HepG2 (cell line): ENCODE measurements around the gene PRKN. TPM values are rescaled to one million over a fixed set of nuclear protein-coding genes. Genes with fewer than 3 reads are reported as not detected.

Experiments
- ATAC-seq: fragments of 200-7000 bp; cut with Tn5 transposase; 3 replicates; pipeline ENCODE4 v1.9.1; 2020; ENCODE audit warnings: mild to moderate bottlenecking, moderate library complexity
- BruUV-seq: library from RNA; stranded (reverse); fragments of 400-500 nt; replicated peaks from 2 replicates; lab custom pipeline; 2021; lab: Mats Ljungman, UMichigan
- CTCF ChIA-PET: fragments of 300-600 bp; formaldehyde crosslinking; extraction: SDS; loops from one replicate; lab custom pipeline; 2021; ENCODE audit warnings: low total read pairs, inconsistent platforms, low intra/inter-chr PET ratio; lab: Yijun Ruan, JAX
- POLR2A ChIA-PET: fragments of 350-600 bp; sonication (Branson Sonifier 250); formaldehyde crosslinking; loops from one replicate; lab custom pipeline; 2020; ENCODE audit warnings: antibody characterized with exemption, inconsistent platforms; lab: Yijun Ruan, JAX
- DNase-seq: peaks from one replicate; pipeline ENCODE4 v3.0.0-alpha.2; 2015; ENCODE audit warnings: low spot score
- FAIRE-seq: peaks from 3 replicates; lab custom pipeline; 2011; peaks lifted over from hg19 to GRCh38; lab: Jason Lieb, UNC
- H2AFZ ChIP-seq: one replicate; pipeline ENCODE4 v1.6.1; 2011; ENCODE audit warnings: low read length, inconsistent platforms
- H3K27ac ChIP-seq: fragments of 300-600 bp; 3 replicates; pipeline ENCODE4 v1.8.0; 2011; ENCODE audit warnings: mixed run types, mild to moderate bottlenecking, mixed read lengths, low read length, inconsistent platforms; ENCODE audit not compliant: insufficient read depth; ENCODE audit errors: extremely low read length
- H3K27me3 ChIP-seq, 2 experiments: fragments of 200-600 bp in 1 of 2; 2 replicates in 1 of 2; 3 replicates in 1 of 2; pipeline versions ENCODE4 v1.6.0 to v1.8.0; 2011; ENCODE audit warnings: low read length in 2 of 2, mild to moderate bottlenecking in 2 of 2, moderate library complexity in 2 of 2, inconsistent platforms in 1 of 2; ENCODE audit not compliant: insufficient read depth in 2 of 2, control insufficient read depth in 1 of 2
- H3K36me3 ChIP-seq, 2 experiments: fragments of 200-600 bp in 1 of 2; replicated peaks in 1 of 2; 2 replicates in 1 of 2; 3 replicates in 1 of 2; pipeline versions ENCODE4 v1.5.1 to v1.8.0; 2011; ENCODE audit warnings: low read length in 2 of 2, inconsistent platforms in 1 of 2; ENCODE audit not compliant: insufficient read depth in 2 of 2, control insufficient read depth in 1 of 2
- H3K4me1 ChIP-seq: 2 replicates; pipeline ENCODE4 v1.5.1; 2012; ENCODE audit warnings: low read length, inconsistent platforms; ENCODE audit not compliant: insufficient read depth
- H3K4me2 ChIP-seq: 2 replicates; pipeline ENCODE4 v1.6.0; 2011; ENCODE audit warnings: low read depth, low read length, inconsistent platforms
- H3K4me3 ChIP-seq, 3 experiments: fragments of 200-600 bp in 1 of 3; sonication (generic), shearing (Covaris generic) in 1 of 3; replicated peaks in 1 of 3; 2 replicates each; pipeline ENCODE4 v1.5.1; 2011 to 2016; ENCODE audit warnings: low read length in 3 of 3, inconsistent platforms in 2 of 3, low read depth in 2 of 3, mild to moderate bottlenecking in 2 of 3, control low read depth in 1 of 3, mixed read lengths in 1 of 3; ENCODE audit not compliant: insufficient read depth in 1 of 3
- H3K79me2 ChIP-seq: one replicate; pipeline ENCODE4 v1.6.1; 2011; ENCODE audit warnings: low read length, inconsistent platforms; ENCODE audit not compliant: insufficient read depth
- H3K9ac ChIP-seq: 2 replicates; pipeline ENCODE4 v1.6.0; 2011; ENCODE audit warnings: mild to moderate bottlenecking, low read depth, low read length, inconsistent platforms; ENCODE audit not compliant: insufficient read depth
- H3K9me3 ChIP-seq: 2 replicates; pipeline ENCODE4 v1.5.1; 2012; ENCODE audit warnings: mild to moderate bottlenecking, low read length
- H4K20me1 ChIP-seq: 2 replicates; pipeline ENCODE4 v1.6.0; 2011; ENCODE audit warnings: inconsistent platforms, mild to moderate bottlenecking, low read length, moderate library complexity; ENCODE audit not compliant: insufficient read depth
- ARNT ChIP-seq: fragments of 450-650 bp; IDR thresholded peaks from 2 replicates; pipeline ENCODE4 v1.6.1; 2017
- ASH2L ChIP-seq: fragments of 300-600, 200-600 bp; sonication (generic); IDR thresholded peaks from 2 replicates; pipeline ENCODE4 v1.7.0; 2017; ENCODE audit warnings: low read depth, mild to moderate bottlenecking, moderate library complexity, mixed read lengths, low read length; ENCODE audit not compliant: insufficient read length
- E2F2 ChIP-seq: sonication (generic); formaldehyde crosslinking; IDR thresholded peaks from 2 replicates; pipeline ENCODE4 v1.4.0; 2020; ENCODE audit warnings: missing genetic modification reagents, borderline replicate concordance
- ESRRA ChIP-seq: sonication (generic); formaldehyde crosslinking; IDR thresholded peaks from 2 replicates; pipeline ENCODE4 v1.5.1; 2020; ENCODE audit warnings: mild to moderate bottlenecking, low read depth, missing genetic modification reagents
- IRF2 ChIP-seq: IDR thresholded peaks from 2 replicates; pipeline ENCODE4 v1.6.1; 2018; ENCODE audit warnings: missing genetic modification reagents, missing compliant biosample characterization
- ISL2 ChIP-seq: sonication (generic); formaldehyde crosslinking; IDR thresholded peaks from 2 replicates; pipeline ENCODE4 v1.5.0; 2020; ENCODE audit warnings: missing genetic modification reagents
- KDM2A ChIP-seq: sonication (generic); formaldehyde crosslinking; IDR thresholded peaks from 2 replicates; pipeline ENCODE4 v1.4.0; 2020; ENCODE audit warnings: low read depth, missing genetic modification reagents, borderline replicate concordance
- MAFG ChIP-seq: sonication (generic); formaldehyde crosslinking; IDR thresholded peaks from 2 replicates; pipeline ENCODE4 v1.5.1; 2020; ENCODE audit warnings: mild to moderate bottlenecking, missing genetic modification reagents
- MIXL1 ChIP-seq: IDR thresholded peaks from 2 replicates; pipeline ENCODE4 v1.6.1; 2016
- NAIF1 ChIP-seq: sonication (generic); formaldehyde crosslinking; IDR thresholded peaks from 2 replicates; pipeline ENCODE4 v1.5.0; 2020; ENCODE audit warnings: mild to moderate bottlenecking, missing genetic modification reagents, borderline replicate concordance
- NR2F2 ChIP-seq: IDR thresholded peaks from 2 replicates; pipeline ENCODE4 v1.6.1; 2012; ENCODE audit warnings: low read depth, inconsistent platforms, borderline replicate concordance
- PAF1 ChIP-seq: IDR thresholded peaks from 2 replicates; pipeline ENCODE4 v1.6.1; 2016; ENCODE audit warnings: missing genetic modification reagents, missing compliant biosample characterization
- PHB2 ChIP-seq: fragments of 450-650 bp; IDR thresholded peaks from 2 replicates; pipeline ENCODE4 v1.6.1; 2018; ENCODE audit not compliant: partially characterized antibody
- RFX1 ChIP-seq: fragments of 450-650 bp; IDR thresholded peaks from 2 replicates; pipeline ENCODE4 v1.6.1; 2017
- RNF2 ChIP-seq: fragments of 450-650 bp; conservative IDR thresholded peaks from 2 replicates; pipeline ENCODE4 v1.6.1; 2016; ENCODE audit warnings: low read depth
- SMARCC2 ChIP-seq: fragments of 450-650 bp; IDR thresholded peaks from 2 replicates; pipeline ENCODE4 v1.6.1; 2017; ENCODE audit warnings: antibody characterized with exemption, mild to moderate bottlenecking
- SMARCE1 ChIP-seq: fragments of 450-650 bp; IDR thresholded peaks from 2 replicates; pipeline ENCODE4 v1.6.1; 2017; ENCODE audit warnings: borderline replicate concordance
- TSC22D2 ChIP-seq: sonication (generic); formaldehyde crosslinking; IDR thresholded peaks from 2 replicates; pipeline ENCODE4 v1.5.1; 2020; ENCODE audit warnings: missing genetic modification reagents, mild to moderate bottlenecking, borderline replicate concordance
- ZBTB39 ChIP-seq: sonication (generic); formaldehyde crosslinking; IDR thresholded peaks from 2 replicates; pipeline ENCODE4 v1.5.0; 2020; ENCODE audit warnings: missing genetic modification reagents
- ZNF205 ChIP-seq: IDR thresholded peaks from 2 replicates; pipeline ENCODE4 v1.6.1; 2018; ENCODE audit warnings: missing biosample characterization, missing genetic modification reagents
- ZNF703 ChIP-seq: sonication (generic); formaldehyde crosslinking; IDR thresholded peaks from 2 replicates; pipeline ENCODE4 v1.5.1; 2020; ENCODE audit warnings: missing genetic modification reagents, mild to moderate bottlenecking, moderate library complexity, borderline replicate concordance
- ZNF709 ChIP-seq: sonication (generic); formaldehyde crosslinking; IDR thresholded peaks from 2 replicates; pipeline ENCODE4 v1.5.0; 2020; ENCODE audit warnings: mild to moderate bottlenecking, missing genetic modification reagents
- ZNF83 ChIP-seq: sonication (generic); formaldehyde crosslinking; IDR thresholded peaks from 2 replicates; pipeline ENCODE4 v1.4.0; 2020; ENCODE audit warnings: missing genetic modification reagents, mild to moderate bottlenecking, borderline replicate concordance
- WGBS: methylation state at CpG from one replicate; pipeline ENCODE4 v1.1.6; 2017; ENCODE audit warnings: low lambda C conversion rate; 5-methylcytosine and 5-hydroxymethylcytosine counted together
- in situ Hi-C: cut with HindIII; loops from 2 replicates; pipeline ENCODE4 v1.10.0; 2017; ENCODE audit warnings: low pct_unique_long_range_greater_than_20kb; ENCODE audit not compliant: extremely low pct_ligation_motif_present
- intact Hi-C: fragments of 100-400 bp; cut with micrococcal nuclease; formaldehyde crosslinking; loops from one replicate; pipeline ENCODE4 v1.10.0; 2022; ENCODE audit not compliant: unreplicated experiment
- polyA plus RNA-seq, 8 experiments: library from polyadenylated mRNA; depleted of rRNA in 3 of 8; stranded (reverse) in 7 of 8; unstranded in 1 of 8; fragments of >200 nt; fragmentation: Illumina TruSeq in 4 of 8; extraction: Trizol in 4 of 8; gene quantifications; 2 replicates each; pipeline versions ENCODE4 v1.2.1 to v1.2.3, GENCODE V29; 2011 to 2016; ENCODE audit warnings: low read depth in 4 of 8, missing spikeins in 1 of 8, mixed read lengths in 1 of 8; ENCODE audit not compliant: insufficient read depth in 1 of 8
- total RNA-seq, 5 experiments: library from RNA; depleted of rRNA; stranded (reverse); fragments of >200 nt; fragmentation: Illumina TruSeq; extraction: Trizol; gene quantifications; 2 replicates each; pipeline ENCODE4 v1.2.3, GENCODE V29; 2016; ENCODE audit warnings: low read depth in 1 of 5

The PRKN gene
- total and polyA plus RNA-seq, 2 of the 13 experiments (the other 11 are each of a cell fraction or from before 2014, with no cell fraction given), result 0.31 to 0.44 TPM

GRCh38 chr6:161716176-161716575, 1011.4 kb downstream of the PRKN start (continued):
- TF ChIP-seq E2F2 (CRISPR knock-in tag) (no peak), PHB2 (no peak), KDM2A (CRISPR knock-in tag) (no peak), IRF2 (CRISPR knock-in tag) (no peak), ZNF709 (CRISPR knock-in tag) (no peak), NR2F2 (no peak), SMARCC2 (no peak), ASH2L (no peak), ISL2 (CRISPR knock-in tag) (no peak), TSC22D2 (CRISPR knock-in tag) (no peak)
- TF ChIP-seq, all 625 proteins: peak for 0

- POLR2A ChIA-PET, result no interaction called here
- no peak overlapping the region for H3K4me3 ChIP-seq
- H3K27ac ChIP-seq, result no peak overlapping the region
- H3K27me3 ChIP-seq, result no peaks in the 10 kb centered on the region
- ATAC-seq (no peak), FAIRE-seq (no peak), DNase-seq (no peak)
- intact Hi-C loops (no loop called here), in situ Hi-C loops (no loop called here)
- WGBS, result 4% methylated on average over 1 of the region's 1 CpG
- H3K9ac ChIP-seq, result no peak overlapping the region
- H3K36me3 ChIP-seq, result no peaks in the 10 kb centered on the region
- H3K79me2 ChIP-seq, result no peaks in the 10 kb centered on the region
- CTCF ChIA-PET, result no interaction called here
- H3K4me1 ChIP-seq, result no peaks in the 10 kb centered on the region
- no peak overlapping the region for H3K4me2 ChIP-seq
- no peaks in the 10 kb centered on the region for H3K9me3 ChIP-seq
- H2AFZ ChIP-seq, result no peak overlapping the region
- no TSS peak for BruUV-seq
- no peaks in the 10 kb centered on the region for H4K20me1 ChIP-seq
- TF ChIP-seq ZNF703 (CRISPR knock-in tag) (no peak), KDM2A (CRISPR knock-in tag) (no peak), MAFG (no peak), RFX1 (no peak), PAF1 (CRISPR knock-in tag) (no peak), RNF2 (no peak), ZBTB39 (no peak), NAIF1 (CRISPR knock-in tag) (no peak), ZNF83 (CRISPR knock-in tag) (no peak), ARNT (no peak), ZNF205 (CRISPR knock-in tag) (no peak), MIXL1 (CRISPR knock-in tag) (no peak), SMARCE1 (no peak), ESRRA (CRISPR knock-in tag) (no peak)
These were observed 1015.6 kb downstream of the PRKN start for GRCh38 chr6:161711938-161712337.
